ENCODE data around the gene PPARG.
"Not testable (repeated sequence)": the region's sequence is repeated elsewhere in the genome, so short reads cannot be mapped to it uniquely, and the experiment has no call there.

Gene PPARG

GRCh38 chr3:12288182-12289129 lies at the start of gene PPARG:
PPARG (plus strand) TSS chr3:12289070; CDS start chr3:12379712, 90,642 bp downstream.
- peak in 1 of 2 experiments; percentile 36 for DNase-seq

GRCh38 chr3:12239301-12239700 lies 49.6 kb upstream of the PPARG start:
- no peak for DNase-seq

- no peak for DNase-seq
These were observed 46.1 kb upstream of the PPARG start for GRCh38 chr3:12242772-12243171.

GRCh38 chr3:12246497-12247163 lies 42.2 kb upstream of the PPARG start:
- no peak for DNase-seq

- DNase-seq = no peak
These were observed 41.5 kb upstream of the PPARG start for GRCh38 chr3:12247411-12247810.

GRCh38 chr3:12249519-12249918 lies 39.4 kb upstream of the PPARG start:
- no peak for DNase-seq

- DNase-seq = no peak
These were observed 36.0 kb upstream of the PPARG start for GRCh38 chr3:12252889-12253288.

GRCh38 chr3:12253516-12254343 lies 35.1 kb upstream of the PPARG start:
- DNase-seq = no peak

- DNase-seq = no peak
These were observed 33.5 kb upstream of the PPARG start for GRCh38 chr3:12255393-12255792.

GRCh38 chr3:12258911-12259310 lies 30.0 kb upstream of the PPARG start:
- no peak for DNase-seq

- DNase-seq = not testable (repeated sequence)
These were observed 26.7 kb upstream of the PPARG start for GRCh38 chr3:12262173-12262572.

- no peak for DNase-seq
These were observed 23.4 kb upstream of the PPARG start for GRCh38 chr3:12265508-12265907.

- DNase-seq = no peak
These were observed 22.8 kb upstream of the PPARG start for GRCh38 chr3:12266038-12266437.

- DNase-seq = no peak
These were observed 21.4 kb upstream of the PPARG start for GRCh38 chr3:12267376-12268030.

GRCh38 chr3:12268049-12268735 lies 20.7 kb upstream of the PPARG start:
- no peak for DNase-seq

GRCh38 chr3:12270976-12271375 lies 17.9 kb upstream of the PPARG start:
- no peak for DNase-seq

GRCh38 chr3:12273045-12273695 lies 15.7 kb upstream of the PPARG start:
- no peak for DNase-seq

GRCh38 chr3:12275974-12276650 lies 12.8 kb upstream of the PPARG start:
- DNase-seq = no peak

GRCh38 chr3:12276827-12277226 lies 12.0 kb upstream of the PPARG start:
- not testable (repeated sequence) for DNase-seq

- no peak for DNase-seq
These were observed 10.3 kb upstream of the PPARG start for GRCh38 chr3:12278566-12278965.

Data from NCI-H526 (cell line).